Right lobe of liver (tissue), 4 donors: ENCODE measurements around the gene PTOV1.

ENCODE experiments used
- POLR2A ChIP-seq: fragments of 450-650 bp; IDR thresholded peaks from one replicate; pipeline ENCODE4 v1.6.1; 2017; ENCODE audit warnings: antibody characterized with exemption, mild to moderate bottlenecking
- TF ChIP-seq, protein P1 (sequence below), 4 donors: fragments of 200-600 bp in 3 of 4; fragments of 450-650 bp in 1 of 4; IDR thresholded peaks; one replicate each; pipeline versions ENCODE4 v1.5.1 to v1.8.0; 2016 to 2022; ENCODE audit warnings: antibody characterized with exemption in 4 of 4, mild to moderate bottlenecking in 2 of 4
- donor health status: DM: no; HTN: no; CAD: no.
- donor health status: DM: no; HTN: no; CAD: no.
- donor health status: DM: no; HTN: yes; CAD: no.

DNA sequence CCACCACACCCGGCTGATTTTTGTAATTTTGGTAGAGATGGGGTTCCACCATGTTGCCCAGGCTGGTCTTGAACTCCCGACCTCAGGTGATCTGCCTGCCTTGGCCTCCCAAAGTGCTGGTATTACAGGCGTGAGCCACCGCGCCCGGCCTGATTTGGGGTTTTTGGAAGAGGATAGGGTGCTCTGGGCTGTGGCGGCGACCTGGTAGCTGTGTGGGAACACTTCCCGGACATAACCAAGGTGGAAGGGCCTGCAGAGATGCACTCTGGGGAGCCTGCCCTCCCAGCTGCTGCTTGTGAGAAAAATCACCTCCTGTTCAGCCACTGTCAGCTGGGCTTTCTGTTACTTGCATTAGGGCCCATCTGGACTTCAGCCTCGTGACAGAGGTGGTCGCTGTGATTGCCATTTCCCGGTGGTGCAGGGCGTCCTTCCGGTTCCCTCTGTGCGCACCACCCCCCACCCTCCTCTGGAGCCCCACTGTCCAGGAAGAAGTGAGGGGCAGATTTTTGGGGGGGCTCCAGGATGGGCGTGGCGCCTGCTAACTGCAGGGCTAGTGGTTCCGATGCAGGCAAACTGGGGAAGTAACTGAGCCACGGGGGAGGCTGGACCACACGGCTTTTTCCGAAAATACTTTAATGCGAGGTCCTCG is 38.2 kb downstream of the PTOV1 start:
- TF ChIP-seq, protein P1, sequence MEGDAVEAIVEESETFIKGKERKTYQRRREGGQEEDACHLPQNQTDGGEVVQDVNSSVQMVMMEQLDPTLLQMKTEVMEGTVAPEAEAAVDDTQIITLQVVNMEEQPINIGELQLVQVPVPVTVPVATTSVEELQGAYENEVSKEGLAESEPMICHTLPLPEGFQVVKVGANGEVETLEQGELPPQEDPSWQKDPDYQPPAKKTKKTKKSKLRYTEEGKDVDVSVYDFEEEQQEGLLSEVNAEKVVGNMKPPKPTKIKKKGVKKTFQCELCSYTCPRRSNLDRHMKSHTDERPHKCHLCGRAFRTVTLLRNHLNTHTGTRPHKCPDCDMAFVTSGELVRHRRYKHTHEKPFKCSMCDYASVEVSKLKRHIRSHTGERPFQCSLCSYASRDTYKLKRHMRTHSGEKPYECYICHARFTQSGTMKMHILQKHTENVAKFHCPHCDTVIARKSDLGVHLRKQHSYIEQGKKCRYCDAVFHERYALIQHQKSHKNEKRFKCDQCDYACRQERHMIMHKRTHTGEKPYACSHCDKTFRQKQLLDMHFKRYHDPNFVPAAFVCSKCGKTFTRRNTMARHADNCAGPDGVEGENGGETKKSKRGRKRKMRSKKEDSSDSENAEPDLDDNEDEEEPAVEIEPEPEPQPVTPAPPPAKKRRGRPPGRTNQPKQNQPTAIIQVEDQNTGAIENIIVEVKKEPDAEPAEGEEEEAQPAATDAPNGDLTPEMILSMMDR (IDR thresholded peaks at IDR 0.05) = no peak
- no peak for TF ChIP-seq POLR2A
